ENCODE results near the gene SMO.
"Not testable (repeated sequence)": the region's sequence is repeated elsewhere in the genome, so short reads cannot be mapped to it uniquely, and the experiment has no call there.

DNA sequence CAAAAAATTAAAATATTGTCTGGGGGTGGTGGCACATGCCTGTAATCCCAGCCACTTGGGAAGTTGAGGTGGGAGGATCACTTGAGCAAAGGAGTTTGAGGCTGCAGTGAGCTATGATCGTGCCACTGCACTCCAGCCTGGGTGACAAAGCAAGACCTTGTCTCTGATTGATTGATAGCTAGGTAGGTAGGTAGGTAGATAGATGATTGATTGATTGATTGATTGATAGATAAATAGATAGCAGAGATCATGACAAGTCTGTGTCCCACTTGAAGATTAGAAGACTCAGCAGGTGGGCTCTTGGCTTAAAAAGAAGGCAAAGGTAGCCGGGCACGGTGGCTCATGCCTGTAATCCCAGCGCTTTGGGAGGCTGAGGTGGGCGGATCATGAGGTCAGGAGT is 64.2 kb downstream of the SMO start:
- not testable (repeated sequence) for TF ChIP-seq CTCF (conservative IDR thresholded peaks at IDR 0.05 in 1 of 2, IDR thresholded peaks at IDR 0.05 in 1 of 2; ENCODE audit: low read depth in 1 of 2, low read length in 2 of 2); EZH2 (IDR thresholded peaks at IDR 0.05; ENCODE audit: low read length, missing control alignments)

Data from fibroblast of lung (primary cell).